ENCODE results near the gene GABRP. TPM values are rescaled to one million over a fixed set of nuclear protein-coding genes. Genes with fewer than 3 reads are reported as not detected.

GABRP gene
- polyA plus RNA-seq, 1 of the 3 experiments (the other 2 are of a cell fraction): 0.03 TPM

GRCh38 chr5:170809551-170809950, 26.0 kb downstream of the GABRP start (continued):
- TF ChIP-seq SMC3 (IDR thresholded peaks at IDR 0.05; ENCODE audit: low read depth, low read length) (peak; percentile 43), ZBTB33 (IDR thresholded peaks at IDR 0.05; ENCODE audit: borderline replicate concordance, low read depth) (no peak)

- no peaks in the 10 kb centered on the region for H3K9me2 ChIP-seq
Observed at GRCh38 chr5:170811719-170812118, 28.2 kb downstream of the GABRP start.

More at GRCh38 chr5:170811719-170812118, 28.2 kb downstream of the GABRP start:
- POLR2A ChIA-PET: no interaction called here
- WGBS (ENCODE audit: low lambda C conversion rate): 69% methylated on average over 4 of the region's 4 CpGs
- H3K9ac ChIP-seq: no peak overlapping the region
- no peaks in the 10 kb centered on the region for H4K20me1 ChIP-seq (ENCODE audit: insufficient read depth)
- H3K27ac ChIP-seq (ENCODE audit: low read depth in 2 of 2, low read length in 1 of 2): no peak overlapping the region
- no peak overlapping the region for H2AFZ ChIP-seq (ENCODE audit: low read depth)
- H3K27me3 ChIP-seq (ENCODE audit: insufficient read depth): no peaks in the 10 kb centered on the region
- H3K4me2 ChIP-seq: no peak overlapping the region
- no peak for DNase-seq
- H3K4me3 ChIP-seq (ENCODE audit: low read depth in 2 of 2, low read length in 1 of 2): no peak overlapping the region
- CTCF ChIA-PET: interaction anchor here (0.9 to 1.1 kb wide), 2 partner anchors 20 to 174 kb away, joined by 3 read pairs; no protein-coding TSS in a partner anchor
- no peaks in the 10 kb centered on the region for H3K9me3 ChIP-seq
- no peaks in the 10 kb centered on the region for H3K79me2 ChIP-seq (ENCODE audit: insufficient read depth)
- no peaks in the 10 kb centered on the region for H3K36me3 ChIP-seq (replicated peaks in 1 of 2; ENCODE audit: control insufficient read depth in 1 of 2, insufficient read depth in 2 of 2, low read length in 1 of 2)
- no peaks in the 10 kb centered on the region for H3F3A ChIP-seq (replicated peaks; ENCODE audit: insufficient read depth)
- no peak for TF ChIP-seq USF1 (IDR thresholded peaks at IDR 0.05; ENCODE audit: borderline replicate concordance, low read depth)
- no peak for TF ChIP-seq TEAD4 (IDR thresholded peaks at IDR 0.05; ENCODE audit: borderline replicate concordance, insufficient read depth)
- TF ChIP-seq MAX (IDR thresholded peaks at IDR 0.05; ENCODE audit: low read depth): no peak
- TF ChIP-seq EP300 (IDR thresholded peaks at IDR 0.05; ENCODE audit: borderline replicate concordance in 1 of 2, low read depth in 1 of 2, low read length in 1 of 2): no peak
- TF ChIP-seq GABPA (IDR thresholded peaks at IDR 0.05; ENCODE audit: low read depth): no peak
- TF ChIP-seq PBX3 (IDR thresholded peaks at IDR 0.05): no peak
- no peak for TF ChIP-seq NRF1 (IDR thresholded peaks at IDR 0.05; ENCODE audit: low read depth, low read length)
- TF ChIP-seq SIN3A (IDR thresholded peaks at IDR 0.05; ENCODE audit: borderline replicate concordance, low read depth, low read length): no peak
- TF ChIP-seq FOSL2 (IDR thresholded peaks at IDR 0.05; ENCODE audit: borderline replicate concordance, low read depth): no peak
- no peak for TF ChIP-seq RXRA (IDR thresholded peaks at IDR 0.05; ENCODE audit: borderline replicate concordance, low read depth)
- H3K4me1 ChIP-seq (ENCODE audit: control insufficient read depth in 1 of 2, insufficient read depth in 2 of 2, low read depth in 1 of 2, low read length in 1 of 2): no peaks in the 10 kb centered on the region

Measured in SK-N-SH (cell line).